Islet of Langerhans (tissue), 1 donor: ENCODE results near the gene SLAIN2.
"Not testable (repeated sequence)": the region's sequence is repeated elsewhere in the genome, so short reads cannot be mapped to it uniquely, and the experiment has no call there.

Experiments used
- FAIRE-seq: peaks from one replicate; lab custom pipeline; 2011; peaks lifted over from hg19 to GRCh38; lab: Jason Lieb, UNC

Gene SLAIN2

DNA sequence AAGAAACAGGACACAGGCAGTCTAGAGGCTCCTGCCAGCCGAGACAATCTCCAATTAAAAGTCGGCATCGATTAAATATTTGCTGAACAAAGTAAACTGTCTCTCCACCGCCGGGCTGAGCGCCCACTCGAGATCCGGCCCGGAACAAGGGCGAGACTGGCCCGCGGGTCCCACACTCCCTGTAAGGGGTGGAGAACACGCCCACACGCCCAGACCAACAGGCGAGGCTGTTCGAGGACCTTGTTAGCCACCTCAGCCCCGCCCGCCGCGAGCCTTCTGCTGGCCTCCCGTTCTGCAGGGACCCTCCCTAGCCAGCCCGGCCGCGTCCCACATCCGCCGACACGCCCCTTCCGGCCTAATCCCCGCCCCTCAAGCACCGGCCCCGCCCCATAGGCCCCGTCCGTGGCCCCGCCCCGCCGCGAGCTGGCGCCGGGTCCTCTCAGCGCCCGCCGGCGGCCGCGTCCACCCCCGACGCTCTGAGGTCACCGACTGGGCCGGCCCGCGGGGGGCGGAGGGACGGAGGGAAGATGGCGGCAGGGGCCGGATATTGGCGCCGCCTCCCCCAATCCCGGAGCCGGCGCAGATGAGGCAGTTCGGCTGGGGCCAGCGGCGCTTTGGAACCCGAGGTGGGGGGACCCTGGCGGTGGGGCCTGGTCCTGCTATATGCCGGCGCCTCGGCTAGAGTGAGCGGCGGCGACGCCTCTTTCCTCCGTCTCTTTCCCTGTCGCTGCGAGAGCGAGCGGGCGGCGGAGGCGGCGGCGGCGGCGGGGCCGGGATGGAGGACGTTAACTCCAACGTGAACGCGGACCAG, at the start of gene SLAIN2:
TSS of gene SLAIN2 (plus strand) at position 565 of the 811 bp plus-strand sequence. CDS start at position 776, 211 bp downstream.
- FAIRE-seq, result no peak

DNA sequence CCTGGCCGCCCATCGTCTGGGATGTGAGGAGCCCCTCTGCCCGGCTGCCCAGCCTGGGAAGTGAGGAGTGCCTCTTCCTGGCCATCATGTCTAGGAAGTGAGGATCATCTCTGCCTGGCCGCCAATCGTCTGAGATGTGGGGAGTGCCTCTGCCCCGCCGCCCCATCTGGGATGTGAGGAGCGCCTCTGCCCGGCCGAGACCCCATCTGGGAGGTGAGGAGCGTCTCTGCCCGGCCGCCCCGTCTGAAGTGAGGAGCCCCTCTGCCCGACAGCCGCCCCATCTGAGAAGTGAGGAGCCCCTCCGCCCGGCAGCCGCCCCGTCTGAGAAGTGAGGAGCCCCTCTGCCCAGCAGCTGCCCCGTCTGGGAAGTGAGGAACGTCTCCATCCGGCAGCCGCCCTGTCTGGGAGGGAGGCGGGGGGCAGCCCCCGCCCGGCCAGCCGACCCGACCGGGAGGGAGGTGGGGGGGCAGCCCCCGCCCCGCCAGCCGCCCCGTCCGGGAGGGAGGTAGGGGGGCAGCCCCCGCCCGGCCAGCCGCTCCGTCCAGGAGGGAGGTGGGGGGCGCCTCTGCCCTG, 49.0 kb upstream of the SLAIN2 start:
- not testable (repeated sequence) for FAIRE-seq

DNA sequence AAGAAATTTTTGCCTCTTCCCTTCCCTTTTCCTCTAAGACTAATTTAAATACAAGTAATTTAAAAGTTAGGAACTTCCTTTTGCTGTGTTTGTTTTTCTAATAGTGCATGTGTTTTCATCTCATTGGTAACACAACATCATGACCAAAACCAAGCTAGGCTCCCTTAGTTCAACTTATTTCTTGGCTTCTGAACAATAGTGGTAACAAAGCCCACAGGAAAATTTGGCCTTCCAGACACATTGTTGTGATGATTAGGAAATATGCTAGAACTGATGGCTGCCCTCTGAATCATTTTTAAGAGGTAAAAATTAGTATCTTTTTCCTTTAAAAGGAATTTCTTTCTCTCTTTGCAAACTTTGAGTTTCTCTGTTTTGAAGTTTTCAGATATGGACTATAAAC, 46.2 kb upstream of the SLAIN2 start:
- FAIRE-seq, result no peak

DNA sequence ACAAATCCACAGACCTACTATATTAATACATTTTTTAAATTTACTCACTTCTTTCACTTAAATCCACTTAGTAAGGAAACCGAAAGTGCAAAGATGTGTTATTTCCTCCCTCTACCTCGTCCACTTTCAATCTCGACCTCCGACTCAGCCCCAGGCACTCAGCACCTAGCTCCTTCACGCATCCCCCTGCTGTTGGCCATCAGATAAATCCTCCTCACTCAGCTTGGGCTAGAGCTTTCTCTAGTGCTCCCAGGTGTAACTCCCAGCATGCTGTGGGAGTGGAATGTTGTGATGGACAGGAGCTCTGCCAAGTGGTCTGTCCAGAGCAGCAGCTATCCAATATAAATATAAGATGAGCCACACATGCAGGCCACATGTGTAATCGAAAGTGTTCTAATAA, 45.0 kb upstream of the SLAIN2 start:
- no peak for FAIRE-seq

GRCh38 chr4:48297256-48297846, 44.0 kb upstream of the SLAIN2 start:
- FAIRE-seq, result no peak

DNA sequence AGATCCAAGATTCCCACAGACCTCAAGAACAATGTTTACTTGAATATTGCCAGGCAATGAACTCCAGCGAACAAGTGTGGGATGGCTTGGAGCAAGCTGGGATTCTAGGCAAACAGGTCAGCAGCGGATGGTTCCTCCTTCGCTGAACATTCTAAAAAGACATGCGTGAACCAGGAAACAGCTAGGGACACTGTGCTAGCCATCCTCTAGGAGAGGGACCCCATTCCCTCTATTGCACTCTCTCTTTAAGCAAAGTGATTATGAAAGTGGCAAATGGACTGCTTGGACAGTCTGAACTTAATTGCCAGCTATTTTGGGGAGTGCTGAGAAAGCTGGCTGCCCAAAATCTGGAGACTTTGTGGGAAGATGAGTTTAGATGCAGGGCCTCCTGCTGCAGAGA, 41.8 kb upstream of the SLAIN2 start:
- no peak for FAIRE-seq

- FAIRE-seq, result no peak
Observed at GRCh38 chr4:48300004-48300403, 41.3 kb upstream of the SLAIN2 start.

GRCh38 chr4:48305508-48305907, 35.8 kb upstream of the SLAIN2 start:
- no peak for FAIRE-seq

DNA sequence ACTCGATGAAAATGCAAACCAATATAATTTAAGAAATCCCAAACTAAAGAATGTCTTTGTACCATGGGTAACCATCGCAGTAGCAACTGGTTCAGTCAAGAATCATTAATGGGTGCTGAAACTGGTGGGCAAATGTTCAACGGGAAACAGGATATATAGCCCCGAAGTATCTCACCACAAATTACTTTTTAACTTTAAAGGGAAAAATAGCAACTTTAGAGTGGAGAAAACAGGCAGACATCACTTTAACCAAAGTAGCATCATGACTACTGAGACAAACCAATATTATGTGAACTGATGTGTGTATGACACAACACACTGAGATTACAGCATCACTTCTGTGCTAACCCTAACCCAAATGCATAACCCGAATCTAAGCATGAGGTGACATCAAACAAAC, 33.8 kb upstream of the SLAIN2 start:
- no peak for FAIRE-seq

DNA sequence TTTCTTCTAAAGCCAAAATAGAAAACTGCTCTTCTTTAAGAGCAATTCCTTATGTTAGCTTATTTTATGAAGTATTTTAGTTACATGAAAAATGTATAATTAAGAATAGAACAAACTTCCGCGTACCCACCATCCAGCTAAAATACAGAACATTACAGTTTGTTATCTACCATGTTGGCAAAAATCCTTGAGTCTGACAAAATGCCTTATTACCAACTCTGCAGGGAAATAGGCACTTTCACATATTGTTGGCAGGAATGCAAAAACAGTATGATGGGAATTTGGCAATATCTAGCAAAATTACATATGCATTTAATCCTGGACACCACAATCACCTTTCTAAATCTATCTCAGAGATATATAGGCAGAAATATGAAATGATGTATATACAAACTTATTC, 32.4 kb upstream of the SLAIN2 start:
- FAIRE-seq, result no peak

- no peak for FAIRE-seq
Observed at GRCh38 chr4:48311896-48312295, 29.4 kb upstream of the SLAIN2 start.

DNA sequence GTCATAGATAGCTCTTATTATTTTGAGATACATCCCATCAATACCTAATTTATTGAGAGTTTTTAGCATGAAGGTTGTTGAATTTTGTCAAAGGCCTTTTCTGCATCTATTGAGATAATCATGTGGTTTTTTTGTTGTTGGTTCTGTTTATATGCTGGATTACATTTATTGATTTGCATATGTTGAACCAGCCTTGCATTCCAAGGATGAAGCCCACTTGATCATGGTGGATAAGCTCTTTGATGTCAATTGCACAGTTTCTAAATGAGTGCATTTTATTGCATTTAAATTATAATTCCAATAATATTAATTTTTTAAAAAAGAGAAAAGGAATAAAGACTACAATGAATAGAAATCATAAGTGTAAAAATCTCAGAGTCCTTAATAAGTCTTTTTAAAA, 26.6 kb upstream of the SLAIN2 start:
- FAIRE-seq, result not testable (repeated sequence)

- peak; percentile 70 for FAIRE-seq
Observed at GRCh38 chr4:48315728-48316630, 25.4 kb upstream of the SLAIN2 start.

DNA sequence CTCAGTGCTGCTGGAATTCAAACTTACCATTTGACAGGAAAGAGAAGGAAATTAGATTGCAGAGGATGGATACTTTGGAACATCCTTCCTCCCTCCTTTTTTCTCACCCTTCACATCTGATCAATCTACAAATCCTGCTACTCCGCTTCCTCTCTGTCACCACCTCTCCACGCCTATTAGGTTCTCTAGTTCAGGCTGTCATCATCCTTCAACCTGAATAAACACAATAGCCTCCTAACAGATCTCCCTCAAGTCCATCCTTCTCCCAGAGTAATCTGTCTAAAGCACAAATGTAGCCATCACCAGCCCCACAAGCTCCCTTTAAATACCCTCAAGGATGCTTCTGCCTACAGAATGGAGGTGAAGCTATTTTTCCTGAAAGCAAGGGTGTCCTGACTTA, 20.0 kb upstream of the SLAIN2 start:
- no peak for FAIRE-seq

- no peak for FAIRE-seq
Observed at GRCh38 chr4:48322063-48322462, 19.3 kb upstream of the SLAIN2 start.

GRCh38 chr4:48324281-48324680, 17.0 kb upstream of the SLAIN2 start:
- no peak for FAIRE-seq

DNA sequence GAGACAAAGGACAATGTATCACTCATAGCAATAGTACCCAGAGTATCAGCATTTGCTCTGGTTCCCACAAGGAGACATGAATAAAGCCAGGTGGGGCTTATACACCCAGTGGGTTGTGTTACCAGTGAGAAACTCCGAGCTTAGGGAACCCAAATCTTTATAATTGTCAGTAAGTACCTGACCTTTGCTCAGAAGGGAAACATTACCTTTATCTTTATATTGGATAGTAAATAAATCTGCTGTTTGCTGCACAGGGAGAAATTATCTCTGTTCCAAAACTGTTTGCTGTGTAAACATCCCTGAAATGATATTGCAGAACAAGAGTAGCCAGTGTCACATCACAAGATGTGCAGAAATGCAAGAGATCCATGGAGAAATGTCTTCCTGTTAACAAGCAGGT, 12.1 kb upstream of the SLAIN2 start:
- no peak for FAIRE-seq

DNA sequence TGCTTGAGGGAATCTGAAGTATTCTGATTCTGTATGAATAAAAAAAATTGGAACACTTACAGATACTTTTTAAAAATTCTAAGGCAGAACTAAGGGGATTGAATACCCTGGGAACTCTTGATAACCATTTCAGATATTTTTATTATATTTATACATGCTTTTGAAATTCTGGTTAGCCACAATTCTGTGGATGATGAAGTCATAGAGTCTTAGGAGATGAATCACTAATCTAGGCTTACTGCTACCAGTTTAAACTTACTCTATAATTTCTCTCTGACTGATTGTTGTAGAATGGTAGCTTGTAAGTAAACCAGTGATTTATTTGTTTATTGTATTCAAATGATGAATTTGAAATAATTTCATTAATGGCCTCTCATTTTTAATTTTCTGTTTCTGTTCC, 11.4 kb upstream of the SLAIN2 start:
- FAIRE-seq, result peak; percentile 60

DNA sequence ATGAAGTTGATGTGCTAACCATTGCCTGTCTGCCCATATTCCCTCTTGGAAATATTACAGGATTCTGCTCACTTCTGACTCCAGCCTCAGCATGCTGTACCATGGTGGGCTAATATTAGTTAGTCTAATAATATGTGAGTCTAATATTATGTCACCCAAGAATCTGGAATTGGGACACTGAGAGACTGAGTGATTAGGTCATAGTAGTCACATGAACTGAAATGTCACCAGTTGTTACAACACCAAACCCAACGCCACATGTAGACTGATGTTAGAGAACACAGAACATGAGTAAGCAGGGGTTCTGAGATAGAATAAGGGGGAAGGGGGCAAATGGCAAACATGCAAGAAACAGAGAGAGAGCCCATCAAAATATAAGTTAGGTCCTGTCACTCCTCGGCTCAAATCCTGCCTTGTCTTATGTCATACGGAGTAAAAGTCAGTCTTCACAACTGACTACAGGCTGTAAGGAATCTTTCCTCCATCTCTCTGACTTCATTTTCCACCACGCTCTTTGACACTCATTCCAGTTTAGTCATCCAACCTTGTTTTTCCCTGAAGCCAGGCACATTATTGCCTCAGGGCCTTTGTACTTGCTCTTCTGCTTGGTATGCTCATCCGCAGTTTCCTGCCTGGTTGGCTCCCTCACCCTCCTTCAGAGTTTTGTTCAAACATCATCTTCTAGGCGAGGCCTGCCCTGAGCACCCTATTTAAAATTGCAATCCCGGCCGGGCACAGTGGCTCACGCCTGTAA, 9.6 kb upstream of the SLAIN2 start:
- FAIRE-seq, result no peak

GRCh38 chr4:48332661-48333060, 8.7 kb upstream of the SLAIN2 start:
- FAIRE-seq, result no peak

- FAIRE-seq, result no peak
Observed at GRCh38 chr4:48333587-48333986, 7.7 kb upstream of the SLAIN2 start.

GRCh38 chr4:48334236-48334635, 7.1 kb upstream of the SLAIN2 start:
- FAIRE-seq, result no peak
